Measurements from ENCODE around the gene IFNAR1.

IFNAR1 gene

DNA sequence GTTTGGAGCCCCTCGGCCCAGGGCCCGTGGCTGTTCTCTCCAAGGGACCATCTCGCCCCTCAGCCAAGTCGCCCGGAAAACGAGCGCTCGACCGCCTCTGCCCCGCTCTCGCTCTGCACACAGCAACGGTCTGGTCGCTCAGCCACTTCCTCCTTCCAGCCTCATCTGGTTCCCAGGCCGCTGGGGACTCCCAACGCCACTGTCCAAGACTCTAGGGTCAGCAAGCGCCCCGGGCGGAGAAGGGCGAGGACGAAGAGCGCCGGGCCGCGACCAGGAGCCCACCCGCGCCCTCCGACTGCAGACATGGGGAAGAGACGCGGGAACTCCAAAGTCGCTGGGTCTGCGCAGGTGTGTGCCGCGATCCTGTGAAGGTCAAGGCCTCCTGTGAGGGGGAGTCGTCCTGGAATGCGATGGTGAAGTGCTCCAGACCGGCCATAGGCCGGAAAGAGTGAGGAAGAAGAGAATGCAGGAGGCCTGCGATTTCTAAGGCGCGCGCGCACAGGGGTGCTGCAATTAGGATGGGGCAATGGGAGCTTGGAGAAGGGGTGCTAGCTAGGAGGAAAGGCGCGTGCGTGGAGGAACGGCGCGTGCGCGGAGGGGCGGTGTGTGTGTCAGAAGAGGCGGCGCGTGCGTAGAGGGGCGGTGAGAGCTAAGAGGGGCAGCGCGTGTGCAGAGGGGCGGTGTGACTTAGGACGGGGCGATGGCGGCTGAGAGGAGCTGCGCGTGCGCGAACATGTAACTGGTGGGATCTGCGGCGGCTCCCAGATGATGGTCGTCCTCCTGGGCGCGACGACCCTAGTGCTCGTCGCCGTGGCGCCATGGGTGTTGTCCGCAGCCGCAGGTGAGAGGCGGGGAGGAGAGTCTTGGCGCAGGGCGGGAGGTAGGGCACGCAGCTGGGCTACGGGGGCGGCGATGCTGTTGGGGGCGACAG, at the start of gene IFNAR1:
TSS of gene IFNAR1 (plus strand) at position 680 of the 931 bp plus-strand sequence. CDS start at position 766, 86 bp downstream.
- Histone ChIP-seq H3K9ac (ENCODE audit: low read length) (peak within 1 kb of the TSS; percentile 79), H3K27me3 (ENCODE audit: control insufficient read depth, insufficient read depth, low read length) (no peaks in the 10 kb centered on the region), H3K27ac (ENCODE audit: low read length) (peak within 1 kb of the TSS; percentile 9), H3K36me3 (ENCODE audit: control insufficient read depth, low read depth, low read length) (no peaks in the 10 kb centered on the region), H3K9me3 (ENCODE audit: control insufficient read depth, low read depth, low read length) (no peaks in the 10 kb centered on the region), H3K4me1 (ENCODE audit: control insufficient read depth, low read depth, low read length) (peaks cover 3% of the 10 kb centered on the region), H3K4me3 (ENCODE audit: low read length) (peak within 1 kb of the TSS; percentile 87)

GRCh38 chr21:33278721-33279120, 46.0 kb upstream of the IFNAR1 start:
- no peak overlapping the region for H3K27ac ChIP-seq (ENCODE audit: low read length)
- no peak overlapping the region for H3K9ac ChIP-seq (ENCODE audit: low read length)
- no peak overlapping the region for H3K4me3 ChIP-seq (ENCODE audit: low read length)
- H3K9me3 ChIP-seq (ENCODE audit: control insufficient read depth, low read depth, low read length), result peaks cover 5% of the 10 kb centered on the region
- no peaks in the 10 kb centered on the region for H3K4me1 ChIP-seq (ENCODE audit: control insufficient read depth, low read depth, low read length)
- no peaks in the 10 kb centered on the region for H3K36me3 ChIP-seq (ENCODE audit: control insufficient read depth, low read depth, low read length)
- no peaks in the 10 kb centered on the region for H3K27me3 ChIP-seq (ENCODE audit: control insufficient read depth, insufficient read depth, low read length)

- Histone ChIP-seq H3K9me3 (ENCODE audit: control insufficient read depth, low read depth, low read length) (peaks cover 5% of the 10 kb centered on the region), H3K27ac (ENCODE audit: low read length) (no peak overlapping the region), H3K36me3 (ENCODE audit: control insufficient read depth, low read depth, low read length) (no peaks in the 10 kb centered on the region), H3K9ac (ENCODE audit: low read length) (no peak overlapping the region), H3K27me3 (ENCODE audit: control insufficient read depth, insufficient read depth, low read length) (no peaks in the 10 kb centered on the region), H3K4me3 (ENCODE audit: low read length) (no peak overlapping the region), H3K4me1 (ENCODE audit: control insufficient read depth, low read depth, low read length) (no peaks in the 10 kb centered on the region)
These were observed 45.4 kb upstream of the IFNAR1 start for GRCh38 chr21:33279330-33279820.

GRCh38 chr21:33281096-33281652, 43.6 kb upstream of the IFNAR1 start:
- Histone ChIP-seq H3K9me3 (ENCODE audit: control insufficient read depth, low read depth, low read length) (peaks cover 5% of the 10 kb centered on the region), H3K4me1 (ENCODE audit: control insufficient read depth, low read depth, low read length) (no peaks in the 10 kb centered on the region), H3K36me3 (ENCODE audit: control insufficient read depth, low read depth, low read length) (no peaks in the 10 kb centered on the region), H3K9ac (ENCODE audit: low read length) (no peak overlapping the region), H3K4me3 (ENCODE audit: low read length) (no peak overlapping the region), H3K27ac (ENCODE audit: low read length) (no peak overlapping the region), H3K27me3 (ENCODE audit: control insufficient read depth, insufficient read depth, low read length) (no peaks in the 10 kb centered on the region)

GRCh38 chr21:33283203-33283602, 41.6 kb upstream of the IFNAR1 start:
- H3K27me3 ChIP-seq (ENCODE audit: control insufficient read depth, insufficient read depth, low read length), result no peaks in the 10 kb centered on the region
- no peak overlapping the region for H3K4me3 ChIP-seq (ENCODE audit: low read length)
- no peak overlapping the region for H3K27ac ChIP-seq (ENCODE audit: low read length)
- H3K9me3 ChIP-seq (ENCODE audit: control insufficient read depth, low read depth, low read length), result peaks cover 5% of the 10 kb centered on the region
- no peaks in the 10 kb centered on the region for H3K36me3 ChIP-seq (ENCODE audit: control insufficient read depth, low read depth, low read length)
- H3K9ac ChIP-seq (ENCODE audit: low read length), result no peak overlapping the region
- H3K4me1 ChIP-seq (ENCODE audit: control insufficient read depth, low read depth, low read length), result no peaks in the 10 kb centered on the region

GRCh38 chr21:33286076-33286475, 38.7 kb upstream of the IFNAR1 start:
- Histone ChIP-seq H3K9ac (ENCODE audit: low read length) (no peak overlapping the region), H3K4me1 (ENCODE audit: control insufficient read depth, low read depth, low read length) (no peaks in the 10 kb centered on the region), H3K27me3 (ENCODE audit: control insufficient read depth, insufficient read depth, low read length) (no peaks in the 10 kb centered on the region), H3K9me3 (ENCODE audit: control insufficient read depth, low read depth, low read length) (no peaks in the 10 kb centered on the region), H3K27ac (ENCODE audit: low read length) (no peak overlapping the region), H3K4me3 (ENCODE audit: low read length) (no peak overlapping the region), H3K36me3 (ENCODE audit: control insufficient read depth, low read depth, low read length) (no peaks in the 10 kb centered on the region)

GRCh38 chr21:33286600-33287456, 37.9 kb upstream of the IFNAR1 start:
- Histone ChIP-seq H3K9ac (ENCODE audit: low read length) (no peak overlapping the region), H3K4me3 (ENCODE audit: low read length) (no peak overlapping the region), H3K9me3 (ENCODE audit: control insufficient read depth, low read depth, low read length) (no peaks in the 10 kb centered on the region), H3K36me3 (ENCODE audit: control insufficient read depth, low read depth, low read length) (no peaks in the 10 kb centered on the region), H3K27ac (ENCODE audit: low read length) (no peak overlapping the region), H3K4me1 (ENCODE audit: control insufficient read depth, low read depth, low read length) (no peaks in the 10 kb centered on the region), H3K27me3 (ENCODE audit: control insufficient read depth, insufficient read depth, low read length) (no peaks in the 10 kb centered on the region)

DNA sequence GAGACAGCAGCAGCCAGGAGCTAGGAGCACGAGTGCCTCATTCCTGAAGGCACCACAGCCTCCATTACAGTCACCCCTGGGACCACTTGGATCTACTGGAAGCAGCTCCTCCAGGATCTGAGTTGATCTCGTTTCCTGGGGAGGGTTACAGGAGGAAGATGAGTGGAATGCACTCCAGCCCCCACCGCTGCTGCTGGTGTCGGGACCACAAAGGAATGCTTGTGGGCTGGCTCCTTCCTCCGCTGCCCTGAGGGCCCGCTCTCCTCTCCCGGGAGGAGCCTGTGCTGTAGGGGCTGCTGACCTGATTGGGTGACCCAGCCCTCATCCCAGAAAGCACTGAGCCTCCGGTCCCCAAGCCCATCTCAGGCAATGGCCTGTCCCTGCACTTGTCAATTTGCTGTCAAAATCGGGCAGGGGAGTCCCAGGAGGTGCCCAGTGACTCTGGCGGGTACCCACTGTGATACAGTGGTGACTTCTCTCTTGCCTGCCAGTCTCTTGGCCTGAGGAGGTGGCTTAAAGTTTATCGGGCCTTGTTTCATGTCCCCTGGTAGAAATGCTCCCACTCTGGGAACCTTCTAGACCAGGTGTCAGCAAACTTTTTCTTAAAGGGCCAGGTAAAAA, 35.5 kb upstream of the IFNAR1 start:
- Histone ChIP-seq H3K9me3 (ENCODE audit: control insufficient read depth, low read depth, low read length) (no peaks in the 10 kb centered on the region), H3K27ac (ENCODE audit: low read length) (no peak overlapping the region), H3K36me3 (ENCODE audit: control insufficient read depth, low read depth, low read length) (no peaks in the 10 kb centered on the region)

DNA sequence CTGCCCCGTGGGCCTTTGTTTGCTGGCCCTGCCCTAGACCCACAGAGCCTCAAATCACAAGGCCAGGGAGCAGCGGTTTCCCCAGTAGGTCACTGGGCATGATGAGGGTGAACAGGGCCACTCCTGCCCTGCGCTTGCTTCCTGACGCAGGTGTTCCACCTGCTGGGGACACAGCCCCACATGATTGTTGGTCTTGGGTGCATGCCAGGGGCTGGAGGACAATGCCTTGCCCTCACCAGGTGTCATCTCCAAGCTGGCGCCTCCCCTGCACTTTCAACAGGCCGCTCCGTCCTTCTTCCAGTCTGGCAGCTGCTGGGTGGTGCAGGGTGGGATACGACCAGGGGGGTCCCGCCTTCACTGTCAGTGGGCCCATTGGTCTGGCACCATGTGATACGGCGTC, 34.3 kb upstream of the IFNAR1 start:
- Histone ChIP-seq H3K9me3 (ENCODE audit: control insufficient read depth, low read depth, low read length) (no peaks in the 10 kb centered on the region), H3K36me3 (ENCODE audit: control insufficient read depth, low read depth, low read length) (no peaks in the 10 kb centered on the region), H3K4me3 (ENCODE audit: low read length) (no peak overlapping the region), H3K4me1 (ENCODE audit: control insufficient read depth, low read depth, low read length) (no peaks in the 10 kb centered on the region), H3K9ac (ENCODE audit: low read length) (no peak overlapping the region), H3K27ac (ENCODE audit: low read length) (no peak overlapping the region), H3K27me3 (ENCODE audit: control insufficient read depth, insufficient read depth, low read length) (no peaks in the 10 kb centered on the region)

More for the DNA sequence above, 35.5 kb upstream of the IFNAR1 start:
- Histone ChIP-seq H3K27me3 (ENCODE audit: control insufficient read depth, insufficient read depth, low read length) (no peaks in the 10 kb centered on the region), H3K4me3 (ENCODE audit: low read length) (no peak overlapping the region), H3K9ac (ENCODE audit: low read length) (no peak overlapping the region), H3K4me1 (ENCODE audit: control insufficient read depth, low read depth, low read length) (no peaks in the 10 kb centered on the region)

DNA sequence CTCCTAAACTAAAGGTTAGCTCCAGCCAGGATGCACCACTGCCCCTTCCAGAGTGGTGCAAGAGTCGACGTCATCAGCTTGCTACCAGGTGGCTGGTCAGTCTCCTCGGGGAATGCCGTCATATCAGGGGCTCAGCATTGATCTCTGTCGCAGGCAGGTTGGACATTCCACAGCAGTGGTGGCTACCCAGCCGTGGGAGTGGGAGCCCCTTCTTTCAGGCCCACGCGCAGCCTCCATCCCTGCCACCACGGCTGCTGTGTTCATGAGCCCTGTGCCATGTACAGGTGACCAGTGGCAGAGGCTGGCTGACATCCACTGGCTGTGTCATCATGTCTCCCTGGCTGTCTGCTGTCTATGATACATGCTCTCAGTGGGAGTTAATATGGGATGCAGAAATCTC, 33.1 kb upstream of the IFNAR1 start:
- Histone ChIP-seq H3K27ac (ENCODE audit: low read length) (no peak overlapping the region), H3K9me3 (ENCODE audit: control insufficient read depth, low read depth, low read length) (no peaks in the 10 kb centered on the region), H3K9ac (ENCODE audit: low read length) (no peak overlapping the region), H3K27me3 (ENCODE audit: control insufficient read depth, insufficient read depth, low read length) (no peaks in the 10 kb centered on the region), H3K4me3 (ENCODE audit: low read length) (no peak overlapping the region), H3K36me3 (ENCODE audit: control insufficient read depth, low read depth, low read length) (no peaks in the 10 kb centered on the region), H3K4me1 (ENCODE audit: control insufficient read depth, low read depth, low read length) (no peaks in the 10 kb centered on the region)

DNA sequence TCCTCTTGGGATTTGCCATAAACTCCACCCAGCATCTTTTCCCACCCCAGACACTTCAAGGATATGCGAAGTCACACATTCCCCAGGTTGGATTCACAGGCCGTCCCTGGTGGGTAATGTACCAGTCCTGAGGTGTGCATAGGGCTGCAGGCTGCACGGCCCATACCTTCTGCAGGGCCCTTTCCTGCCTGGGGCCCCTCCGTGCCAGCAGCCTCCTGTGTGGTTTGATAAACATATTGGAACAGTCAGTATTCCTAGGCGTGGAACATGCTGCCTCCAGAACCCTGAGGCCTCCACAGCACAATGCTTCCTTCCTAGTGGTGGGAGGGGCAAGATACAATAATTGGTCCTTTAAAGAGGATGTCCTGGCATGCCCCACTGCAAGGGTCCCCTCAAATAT, 32.0 kb upstream of the IFNAR1 start:
- no peak overlapping the region for H3K9ac ChIP-seq (ENCODE audit: low read length)
- no peaks in the 10 kb centered on the region for H3K36me3 ChIP-seq (ENCODE audit: control insufficient read depth, low read depth, low read length)
- no peak overlapping the region for H3K27ac ChIP-seq (ENCODE audit: low read length)
- H3K4me1 ChIP-seq (ENCODE audit: control insufficient read depth, low read depth, low read length), result no peaks in the 10 kb centered on the region
- H3K27me3 ChIP-seq (ENCODE audit: control insufficient read depth, insufficient read depth, low read length), result no peaks in the 10 kb centered on the region
- no peak overlapping the region for H3K4me3 ChIP-seq (ENCODE audit: low read length)
- H3K9me3 ChIP-seq (ENCODE audit: control insufficient read depth, low read depth, low read length), result no peaks in the 10 kb centered on the region
